GM10248 (cell line): ENCODE measurements around the gene NAPG.
"Not testable (repeated sequence)": the region's sequence is repeated elsewhere in the genome, so short reads cannot be mapped to it uniquely, and the experiment has no call there.

Experiments
- CTCF ChIA-PET: fragments of 300-600 bp; sonication (Branson Sonifier 250); formaldehyde crosslinking; extraction: SDS; loops from one replicate; lab custom pipeline; 2021; ENCODE audit warnings: antibody characterized with exemption; lab: Yijun Ruan, JAX
- POLR2A ChIA-PET: fragments of 350-650 bp; sonication (Branson Sonifier 250); formaldehyde crosslinking; extraction: SDS; loops from one replicate; lab custom pipeline; 2020; ENCODE audit warnings: antibody characterized with exemption; lab: Yijun Ruan, JAX
- DNase-seq: peaks from one replicate; pipeline ENCODE4 v3.0.0; 2012; ENCODE audit errors: extremely low spot score
- TF ChIP-seq, protein P1 (sequence below): IDR thresholded peaks from 2 replicates; pipeline ENCODE4 v1.5.1; 2012; ENCODE audit warnings: mild to moderate bottlenecking, low read depth; ENCODE audit errors: extremely low read depth, missing control alignments, control extremely low read depth

NAPG gene

DNA sequence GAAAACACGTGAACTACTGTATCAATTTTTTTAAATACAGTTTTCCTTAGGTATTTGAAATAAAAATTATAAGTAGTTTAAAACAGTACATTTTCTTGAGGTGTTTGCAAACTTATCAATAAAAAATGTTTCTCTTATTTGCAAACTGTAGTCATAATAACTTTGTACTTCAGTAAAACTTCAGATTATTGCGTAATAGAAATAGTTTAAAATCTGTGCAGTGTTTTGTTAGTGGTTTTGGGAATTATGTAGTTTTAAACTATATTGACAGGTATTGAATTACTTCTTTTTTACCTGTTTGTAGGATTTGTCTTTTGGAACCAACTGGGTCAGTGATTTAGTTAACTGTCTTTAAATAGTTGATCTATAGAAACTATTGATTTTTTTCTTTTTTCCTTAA is 7.3 kb downstream of the NAPG start:
- POLR2A ChIA-PET: no interaction called here
- CTCF ChIA-PET: interaction anchor here (1.3 kb wide), 1 partner anchor 14 kb away, joined by 5 read pairs; no protein-coding TSS in a partner anchor
- no peak for DNase-seq
- TF ChIP-seq, protein P1, sequence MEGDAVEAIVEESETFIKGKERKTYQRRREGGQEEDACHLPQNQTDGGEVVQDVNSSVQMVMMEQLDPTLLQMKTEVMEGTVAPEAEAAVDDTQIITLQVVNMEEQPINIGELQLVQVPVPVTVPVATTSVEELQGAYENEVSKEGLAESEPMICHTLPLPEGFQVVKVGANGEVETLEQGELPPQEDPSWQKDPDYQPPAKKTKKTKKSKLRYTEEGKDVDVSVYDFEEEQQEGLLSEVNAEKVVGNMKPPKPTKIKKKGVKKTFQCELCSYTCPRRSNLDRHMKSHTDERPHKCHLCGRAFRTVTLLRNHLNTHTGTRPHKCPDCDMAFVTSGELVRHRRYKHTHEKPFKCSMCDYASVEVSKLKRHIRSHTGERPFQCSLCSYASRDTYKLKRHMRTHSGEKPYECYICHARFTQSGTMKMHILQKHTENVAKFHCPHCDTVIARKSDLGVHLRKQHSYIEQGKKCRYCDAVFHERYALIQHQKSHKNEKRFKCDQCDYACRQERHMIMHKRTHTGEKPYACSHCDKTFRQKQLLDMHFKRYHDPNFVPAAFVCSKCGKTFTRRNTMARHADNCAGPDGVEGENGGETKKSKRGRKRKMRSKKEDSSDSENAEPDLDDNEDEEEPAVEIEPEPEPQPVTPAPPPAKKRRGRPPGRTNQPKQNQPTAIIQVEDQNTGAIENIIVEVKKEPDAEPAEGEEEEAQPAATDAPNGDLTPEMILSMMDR: no peak

DNA sequence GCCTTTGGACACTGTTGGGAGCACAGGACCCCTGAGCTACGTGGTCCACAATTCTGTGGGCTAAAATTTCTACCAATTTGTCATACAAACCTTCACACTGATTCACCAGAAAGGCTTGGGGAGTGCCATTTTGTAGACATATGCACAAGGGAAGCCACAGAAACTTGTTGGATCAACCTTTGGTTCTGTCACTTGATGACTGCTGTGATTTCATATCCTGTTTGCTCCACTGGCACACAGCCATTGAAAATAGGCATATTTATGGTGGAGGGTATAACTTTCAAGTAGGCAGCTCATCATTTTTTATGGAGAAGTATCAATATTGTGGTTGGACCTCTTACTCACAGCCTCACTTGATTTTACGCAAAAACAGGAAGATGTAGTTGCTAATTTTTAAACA is 10.5 kb downstream of the NAPG start:
- CTCF ChIA-PET: interaction anchor here (0.9 to 5.9 kb wide), 4 partner anchors 9 to 250 kb away, joined by 3 to 29 read pairs (median 16); no protein-coding TSS in a partner anchor
- TF ChIP-seq, protein P1: no peak
- POLR2A ChIA-PET: no interaction called here
- DNase-seq: no peak

- POLR2A ChIA-PET: no interaction called here
- TF ChIP-seq, protein P1: no peak
- no peak for DNase-seq
- CTCF ChIA-PET: interaction anchor here (0.6 to 5.9 kb wide), 2 partner anchors 15 to 23 kb away, joined by 3 to 28 read pairs; no protein-coding TSS in a partner anchor
Measured at GRCh38 chr18:10537765-10538164, 11.9 kb downstream of the NAPG start.

DNA sequence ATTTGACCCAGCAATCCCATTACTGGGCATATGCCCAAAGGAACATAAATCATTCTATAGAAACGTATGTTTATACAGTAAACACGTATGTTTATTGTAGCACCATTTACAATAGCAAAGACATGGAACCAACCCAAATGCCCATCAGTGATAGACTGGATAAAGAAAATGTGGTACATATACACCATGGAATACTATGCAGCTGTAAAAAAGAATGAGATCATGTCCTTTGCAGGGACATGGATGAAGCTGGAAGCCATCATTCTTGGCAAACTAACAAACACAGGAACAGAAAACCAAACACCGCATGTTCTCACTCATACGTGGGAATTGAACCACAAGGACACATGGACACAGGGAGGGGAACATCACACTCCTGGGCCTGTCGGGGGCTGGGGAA is 13.3 kb downstream of the NAPG start:
- POLR2A ChIA-PET, DNase-seq: not testable (repeated sequence)
- CTCF ChIA-PET: interaction anchor here (5.9 kb wide), 1 partner anchor 21 kb away, joined by 28 read pairs; no protein-coding TSS in a partner anchor

DNA sequence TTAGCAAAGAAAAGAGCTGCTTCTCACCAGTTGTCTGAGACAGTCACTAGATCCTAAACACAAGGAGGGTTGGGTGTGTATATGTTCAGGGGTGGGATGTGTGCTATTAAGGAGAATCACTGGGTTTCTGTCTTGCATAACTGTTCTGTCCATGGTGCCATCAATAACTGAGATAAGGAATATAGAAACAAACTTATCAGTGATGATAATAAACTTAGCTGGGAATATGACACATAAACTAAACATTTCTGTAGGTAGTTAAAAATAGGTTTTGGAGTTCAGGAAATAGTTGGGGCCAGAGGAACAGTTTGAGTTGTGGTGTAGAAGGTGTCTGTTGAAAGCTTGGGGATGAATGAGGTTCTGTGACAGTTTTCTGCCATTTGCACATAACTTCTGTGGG is 17.4 kb downstream of the NAPG start:
- ChIA-PET POLR2A (no interaction called here), CTCF (interaction anchor here (2.4 to 10.6 kb wide), 3 partner anchors 8 to 16 kb away, joined by 7 to 87 read pairs (median 29); no protein-coding TSS in a partner anchor)
- no peak for DNase-seq
- TF ChIP-seq, protein P1: no peak

- ChIA-PET POLR2A (no interaction called here), CTCF (interaction anchor here (0.9 to 10.6 kb wide), 4 partner anchors 9 to 15 kb away, joined by 3 to 87 read pairs (median 18); no protein-coding TSS in a partner anchor)
- no peak for DNase-seq
Measured at GRCh38 chr18:10544093-10544748, 18.4 kb downstream of the NAPG start.

More at GRCh38 chr18:10544093-10544748, 18.4 kb downstream of the NAPG start:
- TF ChIP-seq, protein P1: no peak
